Endothelial cell of umbilical vein (primary cell): ENCODE measurements around the gene TMCC3. TPM values are rescaled to one million over a fixed set of nuclear protein-coding genes. Genes with fewer than 3 reads are reported as not detected.

Experiments
- BruUV-seq: library from RNA; stranded (reverse); fragments of 400-500 nt; replicated peaks from 2 replicates; lab custom pipeline; 2021; lab: Mats Ljungman, UMichigan
- CTCF ChIA-PET: fragments of 300-600, 350-600 bp; sonication (Branson Sonifier 250); formaldehyde crosslinking; loops from one replicate; lab custom pipeline; 2021; ENCODE audit warnings: antibody characterized with exemption, inconsistent platforms; lab: Charles Lee
- POLR2A ChIA-PET: fragments of 300-600, 350-600 bp; sonication (Branson Sonifier 250); formaldehyde crosslinking; loops from one replicate; lab custom pipeline; 2021; ENCODE audit warnings: antibody characterized with exemption, inconsistent platforms; lab: Charles Lee
- DNase-seq: peaks from one replicate; pipeline ENCODE4 v3.0.0-alpha.2; 2011; ENCODE audit warnings: low read depth, low spot score
- FAIRE-seq: peaks from 2 replicates; lab custom pipeline; 2011; peaks lifted over from hg19 to GRCh38; lab: Jason Lieb, UNC
- H2AFZ ChIP-seq: 2 replicates; pipeline ENCODE4 v1.6.0; 2012; ENCODE audit warnings: low read depth, low read length, control low read depth, inconsistent platforms
- H3K27ac ChIP-seq: 2 replicates; pipeline ENCODE4 v1.5.1; 2011; ENCODE audit warnings: low read depth, mild to moderate bottlenecking, control low read depth, low read length, moderate library complexity; ENCODE audit not compliant: insufficient read depth
- H3K27me3 ChIP-seq, 2 experiments: 2 replicates each; pipeline versions ENCODE4 v1.6.0 to v1.6.1; 2011; ENCODE audit warnings: low read length in 2 of 2, mixed read lengths in 1 of 2; ENCODE audit not compliant: control insufficient read depth in 2 of 2, insufficient read depth in 2 of 2
- H3K36me3 ChIP-seq, 2 experiments: 2 replicates in 1 of 2; 3 replicates in 1 of 2; pipeline ENCODE4 v1.5.1; 2011; ENCODE audit warnings: low read length in 2 of 2, mild to moderate bottlenecking in 1 of 2, moderate library complexity in 1 of 2; ENCODE audit not compliant: control insufficient read depth in 2 of 2, insufficient read depth in 2 of 2; ENCODE audit errors: extremely low read depth in 1 of 2
- H3K4me1 ChIP-seq: 3 replicates; pipeline ENCODE4 v1.5.1; 2011; ENCODE audit warnings: mild to moderate bottlenecking, low read length; ENCODE audit not compliant: control insufficient read depth, insufficient read depth; ENCODE audit errors: extremely low read depth
- H3K4me2 ChIP-seq: 2 replicates; pipeline ENCODE4 v1.6.1; 2011; ENCODE audit warnings: low read length, control low read depth, mixed read lengths; ENCODE audit not compliant: insufficient read depth
- H3K4me3 ChIP-seq, 3 experiments: fragments of 200-600 bp in 1 of 3; sonication (generic), shearing (Covaris generic) in 1 of 3; replicated peaks in 1 of 3; 2 replicates each; pipeline ENCODE4 v1.5.1; 2011 to 2016; ENCODE audit warnings: control low read depth in 3 of 3, low read length in 3 of 3, mild to moderate bottlenecking in 2 of 3, inconsistent platforms in 1 of 3, low read depth in 1 of 3, moderate library complexity in 1 of 3; ENCODE audit not compliant: insufficient read depth in 1 of 3
- H3K79me2 ChIP-seq: 2 replicates; pipeline ENCODE4 v1.6.0; 2012; ENCODE audit warnings: low read length, inconsistent platforms; ENCODE audit not compliant: control insufficient read depth, insufficient read depth
- H3K9ac ChIP-seq: replicated peaks from 2 replicates; pipeline ENCODE3; 2011; ENCODE audit warnings: low read length, control low read depth; ENCODE audit not compliant: insufficient read depth; ENCODE audit errors: extremely low read depth
- H3K9me1 ChIP-seq: replicated peaks from 3 replicates; pipeline ENCODE4 v1.6.0; 2011; ENCODE audit warnings: mild to moderate bottlenecking, low read length; ENCODE audit not compliant: control insufficient read depth, insufficient read depth; ENCODE audit errors: extremely low read depth
- H3K9me3 ChIP-seq: replicated peaks from 2 replicates; pipeline ENCODE4 v1.5.1; 2012; ENCODE audit warnings: low read length, inconsistent platforms; ENCODE audit not compliant: control insufficient read depth, insufficient read depth
- H4K20me1 ChIP-seq: replicated peaks from 2 replicates; pipeline ENCODE3; 2011; ENCODE audit warnings: mild to moderate bottlenecking, low read length; ENCODE audit not compliant: control insufficient read depth, insufficient read depth; ENCODE audit errors: extremely low read depth
- CTCF ChIP-seq, 2 donors: IDR thresholded peaks; 1 replicate in 1 of 2; 2 replicates in 1 of 2; pipeline ENCODE4 v1.5.1; 2011; ENCODE audit warnings: low read length in 2 of 2, mild to moderate bottlenecking in 2 of 2, moderate library complexity in 2 of 2, control low read depth in 1 of 2, inconsistent platforms in 1 of 2, low read depth in 1 of 2; ENCODE audit not compliant: insufficient read depth in 1 of 2; ENCODE audit errors: extremely low read depth in 1 of 2
- EZH2 ChIP-seq: IDR thresholded peaks from 2 replicates; pipeline ENCODE4 v1.6.1; 2012; ENCODE audit warnings: borderline replicate concordance, low read depth, mild to moderate bottlenecking, moderate library complexity, low read length, inconsistent platforms; ENCODE audit not compliant: severe bottlenecking
- FOS ChIP-seq: IDR thresholded peaks from 2 replicates; pipeline ENCODE4 v1.6.1; 2011; ENCODE audit warnings: mild to moderate bottlenecking, low read length, moderate library complexity, borderline replicate concordance; ENCODE audit not compliant: insufficient read depth
- GATA2 ChIP-seq: IDR thresholded peaks from 2 replicates; pipeline ENCODE4 v1.7.0; 2011; ENCODE audit warnings: low read depth, mild to moderate bottlenecking, moderate library complexity, mixed read lengths, low read length; ENCODE audit not compliant: insufficient read length, insufficient read depth
- JUN ChIP-seq: IDR thresholded peaks from 2 replicates; pipeline ENCODE4 v1.6.1; 2011; ENCODE audit warnings: borderline replicate concordance, low read depth; ENCODE audit not compliant: insufficient read length, insufficient read depth
- MAX ChIP-seq: IDR thresholded peaks from 2 replicates; pipeline ENCODE4 v1.6.1; 2011; ENCODE audit not compliant: insufficient read depth, insufficient read length
- MYC ChIP-seq: IDR thresholded peaks from one replicate; pipeline ENCODE4 v1.6.1; 2011; ENCODE audit warnings: mild to moderate bottlenecking, low read depth, low read length
- POLR2A ChIP-seq: IDR thresholded peaks from 2 replicates; pipeline ENCODE4 v1.6.1; 2012; ENCODE audit warnings: low read depth, mild to moderate bottlenecking, control low read depth, low read length
- POLR2AphosphoS5 ChIP-seq: IDR thresholded peaks from 2 replicates; pipeline ENCODE4 v1.6.1; 2012; ENCODE audit warnings: low read depth, mild to moderate bottlenecking, control low read depth, low read length, moderate library complexity; ENCODE audit not compliant: insufficient read depth
- dilution Hi-C: fragments of 300-500 bp; cut with MboI; formaldehyde crosslinking; loops from one replicate; pipeline ENCODE4 v1.15.0; 2019; ENCODE audit warnings: low sequenced_read_pairs; ENCODE audit not compliant: extremely low pct_ligation_motif_present
- intact Hi-C: fragments of 100-400 bp; cut with micrococcal nuclease; formaldehyde crosslinking; loops from one replicate; pipeline ENCODE4 v1.10.0; 2022
- polyA plus RNA-seq, 4 experiments: library from polyadenylated mRNA; depleted of rRNA in 3 of 4; stranded (reverse) in 3 of 4; unstranded in 1 of 4; fragments of >200 nt; gene quantifications; 2 replicates each; pipeline versions ENCODE4 v1.2.1 to v1.2.3, GENCODE V29; 2011 to 2012; ENCODE audit warnings: missing spikeins in 1 of 4
- total RNA-seq: library from RNA; stranded (reverse); gene quantifications from 2 replicates; pipeline ENCODE4 v1.2.3, GENCODE V29; 2021

The TMCC3 gene
- total and polyA plus RNA-seq, 2 donors (not counting 3 experiments of a cell fraction or from before 2014, with no cell fraction given), result 13.5 to 30.4 TPM

- no peak for FAIRE-seq
- no peaks in the 10 kb centered on the region for H3K9me1 ChIP-seq
- CTCF ChIA-PET, result no interaction called here
- H3K4me3 ChIP-seq, result no peak overlapping the region
- no peak overlapping the region for H3K9ac ChIP-seq
- intact Hi-C loops, result no loop called here
- dilution Hi-C loops, result no loop called here
- no peaks in the 10 kb centered on the region for H3K4me1 ChIP-seq
- no peaks in the 10 kb centered on the region for H3K79me2 ChIP-seq
- H3K4me2 ChIP-seq, result no peak overlapping the region
- POLR2A ChIA-PET, result no interaction called here
- no peaks in the 10 kb centered on the region for H3K9me3 ChIP-seq
- H3K36me3 ChIP-seq, result no peaks in the 10 kb centered on the region
- H4K20me1 ChIP-seq, result no peaks in the 10 kb centered on the region
- H3K27me3 ChIP-seq, result no peaks in the 10 kb centered on the region
- BruUV-seq, result no TSS peak
- DNase-seq, result no peak
- no peak overlapping the region for H3K27ac ChIP-seq
- TF ChIP-seq MAX (no peak), MYC (no peak), EZH2 (no peak), POLR2AphosphoS5 (no peak), GATA2 (no peak), POLR2A (no peak), JUN (no peak), FOS (no peak), CTCF (IDR thresholded peaks at IDR 0.05; ENCODE audit: extremely low read depth in 1 of 2, insufficient read depth in 1 of 2, low read depth in 1 of 2, low read length in 2 of 2) (no peak)
- H2AFZ ChIP-seq, result no peak overlapping the region
Measured at GRCh38 chr12:94660436-94660835, 10.1 kb upstream of the TMCC3 start.
